NOMO-1 (cell line): ENCODE data around the gene DYNLL1.
A peak's percentile ranks its signal among the peaks of the same experiment; 100 is the strongest.
"Not testable (repeated sequence)": the region's sequence is repeated elsewhere in the genome, so short reads cannot be mapped to it uniquely, and the experiment has no call there.

Experiments
- DNase-seq, 2 experiments: peaks; one replicate each; lab custom pipeline; 2025; ENCODE audit not compliant: unreplicated experiment in 2 of 2; lab: John Stamatoyannopoulos, UW

The DYNLL1 gene

DNA sequence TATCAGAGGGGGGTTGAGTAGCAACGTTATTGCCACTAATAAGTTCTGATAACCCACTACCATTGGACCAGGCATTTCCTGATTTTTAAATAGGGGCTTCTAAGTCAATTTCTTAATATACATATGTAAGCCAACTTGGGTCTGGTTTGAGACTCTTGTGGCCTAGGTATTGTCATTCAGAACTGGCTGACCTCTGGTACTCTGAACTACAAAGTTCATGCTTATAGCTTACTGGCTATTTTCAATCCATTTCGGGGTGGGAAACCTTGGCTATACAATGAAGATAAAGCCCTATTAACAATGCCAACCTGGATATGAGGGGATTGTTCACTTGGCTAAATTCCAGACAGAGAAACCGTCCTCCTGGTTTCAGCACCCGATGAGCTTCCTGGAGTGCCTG is 8.7 kb downstream of the DYNLL1 start:
- DNase-seq: no peak

DNA sequence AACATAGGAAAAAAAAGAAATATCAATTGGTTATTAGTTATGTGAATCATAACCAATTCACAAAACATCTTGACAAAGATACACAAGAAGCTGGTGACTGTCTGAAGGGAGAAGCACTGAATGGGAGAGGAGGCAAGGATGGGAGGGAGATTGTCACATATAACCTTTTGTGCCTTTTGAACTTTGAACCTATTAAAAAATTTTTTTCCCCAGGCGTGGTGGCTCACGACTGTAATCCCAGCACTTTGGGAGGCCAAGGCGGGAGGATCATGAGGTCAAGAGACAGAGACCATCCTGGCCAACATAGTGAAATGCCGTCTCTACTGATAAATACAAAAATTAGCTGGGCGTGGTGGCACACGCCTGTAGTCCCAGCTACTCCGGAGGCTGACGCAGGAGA is 12.6 kb downstream of the DYNLL1 start:
- DNase-seq: no peak

DNA sequence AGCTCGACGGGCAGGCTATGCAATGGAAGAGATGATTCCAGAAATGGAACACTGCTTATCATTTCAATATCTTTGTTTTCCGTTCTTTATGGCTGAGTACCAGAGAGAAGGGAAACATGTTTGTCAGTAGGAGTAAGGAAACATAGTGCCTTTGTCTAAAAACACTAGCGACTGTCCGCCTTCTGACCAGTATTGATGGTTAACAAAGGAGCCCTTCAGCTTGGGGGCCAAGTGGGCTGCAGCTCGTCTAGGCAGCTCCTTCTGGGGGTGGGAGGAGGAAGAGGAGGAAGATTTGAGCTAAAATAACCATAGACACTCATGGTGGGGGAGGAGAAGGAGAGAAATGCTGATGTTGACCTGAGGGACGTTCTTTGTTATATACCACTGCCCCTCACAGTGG is 18.1 kb downstream of the DYNLL1 start:
- DNase-seq: no peak

DNA sequence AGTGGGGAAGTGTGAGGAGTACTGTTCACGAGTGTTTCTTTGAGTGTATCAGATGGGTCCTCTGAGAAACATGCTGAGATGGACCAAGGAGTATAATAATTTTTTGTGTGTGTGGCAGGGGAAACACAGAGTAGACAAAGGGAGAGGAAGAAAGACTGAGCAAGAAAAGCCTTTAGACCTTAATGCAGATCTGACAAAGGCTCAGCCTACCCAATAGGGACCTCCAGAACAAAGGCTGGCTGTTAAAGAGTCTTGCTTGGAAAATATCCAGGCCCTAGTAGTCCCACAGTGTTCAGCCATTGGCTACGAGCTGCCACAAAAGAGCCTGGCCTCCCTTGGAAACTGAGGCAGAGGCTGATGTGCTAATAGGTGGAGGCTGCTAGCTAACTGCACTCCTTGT is 19.6 kb downstream of the DYNLL1 start:
- DNase-seq: no peak

DNA sequence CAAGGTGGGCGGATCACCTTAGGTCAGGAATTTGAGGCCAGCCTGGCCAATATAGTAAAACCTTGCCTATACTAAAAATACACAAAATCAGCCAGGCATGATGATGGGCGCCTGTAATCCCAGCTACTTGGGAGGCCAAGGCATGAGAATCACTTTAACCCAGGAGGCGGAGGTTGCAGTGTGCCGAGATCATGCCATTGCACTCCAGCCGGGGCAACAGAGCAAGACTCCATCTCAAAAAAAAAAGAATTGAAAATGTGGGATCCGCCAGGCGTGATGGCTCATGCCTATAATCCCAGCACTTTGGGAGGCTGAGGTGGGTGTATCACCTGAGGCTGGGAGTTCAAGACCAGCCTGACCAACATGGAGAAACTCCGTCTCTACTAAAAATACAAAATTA is 23.4 kb downstream of the DYNLL1 start:
- DNase-seq: not testable (repeated sequence)

DNA sequence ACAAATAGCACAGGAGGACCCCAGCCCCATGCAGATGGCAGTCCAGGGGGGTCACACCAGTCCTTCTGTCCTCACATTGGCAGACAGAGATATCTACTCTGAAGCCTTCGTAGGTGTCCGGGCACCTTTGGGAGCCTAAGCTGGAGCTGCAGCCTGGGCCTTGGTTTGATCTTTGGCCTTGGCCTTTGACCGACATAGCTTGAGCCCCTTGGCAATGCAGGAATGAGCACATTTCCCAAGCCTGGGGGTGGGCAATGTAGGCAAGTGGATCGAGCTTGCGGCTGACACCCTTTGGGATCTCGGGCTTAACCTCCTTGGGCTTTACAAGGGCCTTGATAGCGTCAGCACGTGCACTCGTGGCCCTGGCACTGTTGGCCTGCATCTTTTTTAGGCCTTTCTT is 26.7 kb downstream of the DYNLL1 start:
- no peak for DNase-seq

DNA sequence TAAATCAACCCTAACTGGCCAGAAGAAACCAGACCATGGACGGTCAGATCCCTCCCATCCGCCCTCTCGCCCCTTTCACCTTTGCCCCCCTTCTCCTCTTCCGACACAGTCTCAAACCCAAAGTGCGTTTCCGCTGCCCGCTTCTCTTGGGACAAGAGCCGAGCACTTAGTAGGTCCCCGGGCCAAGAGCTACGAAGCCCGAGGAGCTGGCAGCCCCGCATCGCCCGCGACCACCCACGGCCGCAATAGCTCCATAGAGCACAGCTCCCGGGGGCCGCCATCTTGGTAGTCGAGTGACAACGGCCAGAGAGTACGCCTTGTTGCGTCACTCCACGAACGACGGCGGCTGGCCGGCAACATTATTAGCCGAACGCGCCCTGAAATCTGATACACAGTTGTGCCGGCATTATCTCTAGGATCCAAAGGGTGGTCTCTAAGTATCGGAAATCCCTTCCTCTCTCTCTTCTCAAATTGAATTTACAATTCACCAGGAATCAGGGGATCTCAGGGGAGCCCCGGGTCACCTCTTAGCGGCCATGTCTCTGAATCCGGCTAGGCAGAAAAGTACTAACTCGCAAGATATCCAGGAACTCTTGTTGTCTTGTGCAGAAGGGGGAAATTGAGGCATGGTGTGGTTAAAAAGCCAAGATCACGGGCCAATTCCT is 33.1 kb downstream of the DYNLL1 start, which contains the start of gene COQ5:
TSS of gene COQ5 (minus strand) at position 298 of the 665 bp plus-strand sequence. CDS start at position 281, 17 bp downstream.
- DNase-seq: peak; percentile 74 to 90

DNA sequence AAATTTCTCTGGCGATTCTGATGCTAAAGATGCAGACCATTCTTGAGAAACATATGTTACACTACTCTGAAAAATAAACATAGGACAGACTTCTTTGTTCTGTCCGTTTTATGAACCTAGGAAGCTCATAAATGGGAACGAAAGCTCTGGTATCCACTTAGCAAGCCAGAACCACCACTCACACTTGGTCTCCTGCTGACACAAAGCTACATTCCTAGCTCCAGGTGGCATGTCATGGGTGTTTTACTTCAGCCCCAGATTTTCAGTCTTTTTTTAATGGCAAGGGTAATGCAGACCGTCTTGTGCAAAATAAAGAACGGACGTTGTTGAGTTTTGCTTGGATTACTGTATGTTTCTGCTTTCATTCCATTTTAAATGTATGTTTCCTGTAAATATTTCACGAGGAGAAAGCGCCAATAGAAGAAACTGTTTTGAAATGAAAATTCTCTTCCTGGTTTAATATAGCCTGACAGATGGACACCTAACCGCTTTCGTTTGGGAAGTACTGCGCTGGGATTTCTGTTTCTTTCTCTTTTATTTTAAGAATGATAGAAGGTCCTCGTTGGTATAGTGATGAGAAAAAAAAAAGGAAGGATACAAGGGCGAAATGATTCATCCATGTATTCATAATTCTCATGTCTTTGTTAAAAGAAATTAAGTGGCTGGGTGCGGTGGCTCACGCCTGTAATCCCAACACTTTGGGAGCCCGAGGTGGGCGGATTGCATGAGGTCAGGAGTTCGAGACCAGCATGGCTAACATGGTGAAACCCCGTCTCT is 33.9 kb downstream of the DYNLL1 start:
- peak; percentile 47 to 58 for DNase-seq

DNA sequence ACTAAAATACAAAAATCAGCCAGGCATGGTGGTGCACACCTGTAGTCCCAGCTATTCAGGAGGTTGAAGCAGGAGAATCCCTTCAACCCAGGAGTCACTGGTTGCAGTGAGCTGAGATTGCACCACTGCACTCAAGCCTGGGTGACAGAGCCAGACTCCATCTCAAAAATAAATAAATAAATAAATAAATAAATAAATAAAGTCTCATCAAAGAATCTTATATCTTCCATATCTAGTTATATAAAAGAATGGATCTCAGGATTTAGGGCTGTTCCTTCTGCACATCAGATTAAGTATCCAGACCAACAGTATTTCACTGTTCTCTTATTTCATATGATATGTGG is 34.5 kb downstream of the DYNLL1 start:
- not testable (repeated sequence) for DNase-seq

DNA sequence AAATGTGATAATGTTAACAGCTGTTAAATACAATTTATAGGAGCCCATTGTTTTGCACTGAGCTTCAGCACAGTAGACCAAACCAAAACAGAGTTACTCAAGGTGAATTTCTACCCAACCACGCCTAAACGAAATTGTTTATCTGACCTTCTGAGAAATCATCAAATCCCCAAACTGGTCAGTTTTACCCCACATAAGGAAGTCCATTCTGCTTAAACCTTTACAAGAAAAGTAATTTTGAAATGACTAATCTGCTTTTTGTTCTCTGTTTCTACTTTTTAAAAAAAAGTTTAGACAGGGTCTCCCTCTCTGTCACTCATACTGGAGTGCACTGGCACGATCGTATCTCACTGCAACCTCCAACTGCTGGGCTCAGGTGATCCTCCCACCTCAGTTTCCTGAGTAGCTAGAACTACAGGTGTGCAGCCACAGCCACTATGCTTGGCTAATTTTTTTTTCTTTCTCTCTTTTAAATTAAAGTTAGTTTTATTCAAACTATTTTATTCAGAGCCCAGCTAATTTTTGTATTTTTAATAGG is 36.9 kb downstream of the DYNLL1 start:
- no peak for DNase-seq

DNA sequence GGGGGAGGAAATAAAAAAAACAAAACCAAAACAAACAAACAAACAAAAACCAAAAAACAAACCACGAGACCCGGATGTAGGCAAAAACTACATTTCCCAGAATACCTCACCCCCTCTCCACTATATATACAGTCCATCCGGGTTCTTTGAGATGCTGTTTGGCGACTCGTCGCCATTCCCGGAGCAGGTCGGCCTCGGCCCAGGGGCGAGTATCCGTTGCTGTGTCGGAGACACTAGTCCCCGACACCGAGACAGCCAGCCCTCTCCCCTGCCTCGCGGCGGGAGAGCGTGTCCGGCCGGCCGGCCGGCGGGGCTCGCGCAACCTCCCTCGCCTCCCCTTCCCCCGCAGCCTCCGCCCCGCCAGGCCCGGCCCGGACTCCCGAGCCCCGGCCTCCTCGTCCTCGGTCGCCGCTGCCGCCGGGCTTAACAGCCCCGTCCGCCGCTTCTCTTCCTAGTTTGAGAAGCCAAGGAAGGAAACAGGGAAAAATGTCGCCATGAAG is 38.3 kb downstream of the DYNLL1 start, which contains the start of gene RNF10:
TSS of gene RNF10 (plus strand) at position 154 of the 500 bp plus-strand sequence. CDS start 456 bp downstream, outside the sequence.
- peak; percentile 64 to 86 for DNase-seq

DNA sequence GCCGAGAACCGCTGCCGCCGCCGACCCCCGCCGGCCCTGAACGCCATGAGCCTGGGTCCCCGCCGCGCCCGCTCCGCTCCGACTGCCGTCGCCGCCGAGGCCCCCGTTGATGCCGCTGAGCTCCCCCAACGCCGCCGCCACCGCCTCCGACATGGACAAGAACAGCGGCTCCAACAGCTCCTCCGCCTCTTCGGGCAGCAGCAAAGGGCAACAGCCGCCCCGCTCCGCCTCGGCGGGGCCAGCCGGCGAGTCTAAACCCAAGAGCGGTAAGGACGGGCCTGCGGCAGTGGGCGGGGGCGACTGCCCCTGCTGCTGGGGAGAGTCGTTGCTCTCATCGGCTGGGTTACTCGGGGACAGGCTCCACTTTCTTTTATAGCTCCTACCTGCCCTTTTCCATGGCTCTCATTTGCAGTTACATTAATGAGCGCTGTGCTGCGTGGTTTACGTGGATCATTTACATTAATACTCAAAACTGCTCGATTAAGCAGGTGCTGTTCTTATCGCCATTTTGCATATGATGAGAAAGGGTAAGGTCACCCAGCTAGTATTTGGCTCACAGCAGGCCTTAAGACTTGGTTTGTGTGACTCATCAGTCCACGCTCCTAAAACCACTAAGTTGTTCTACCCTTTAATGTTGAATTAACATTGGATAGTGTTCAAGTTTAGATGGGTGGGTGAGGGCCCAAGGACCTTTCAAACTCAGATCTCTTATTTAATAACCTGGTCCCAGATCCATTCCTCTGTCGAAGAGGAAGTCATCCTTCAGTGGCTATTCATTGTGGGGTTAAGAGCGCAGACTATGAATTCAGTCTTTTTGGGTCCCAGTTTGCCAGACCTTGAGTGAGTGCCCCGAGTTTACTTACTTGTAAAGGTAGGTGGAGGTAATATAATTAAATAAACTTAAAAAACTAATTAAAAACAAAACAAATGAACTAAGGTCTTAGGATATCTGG is 39.1 kb downstream of the DYNLL1 start:
- peak; percentile 26 to 50 for DNase-seq

DNA sequence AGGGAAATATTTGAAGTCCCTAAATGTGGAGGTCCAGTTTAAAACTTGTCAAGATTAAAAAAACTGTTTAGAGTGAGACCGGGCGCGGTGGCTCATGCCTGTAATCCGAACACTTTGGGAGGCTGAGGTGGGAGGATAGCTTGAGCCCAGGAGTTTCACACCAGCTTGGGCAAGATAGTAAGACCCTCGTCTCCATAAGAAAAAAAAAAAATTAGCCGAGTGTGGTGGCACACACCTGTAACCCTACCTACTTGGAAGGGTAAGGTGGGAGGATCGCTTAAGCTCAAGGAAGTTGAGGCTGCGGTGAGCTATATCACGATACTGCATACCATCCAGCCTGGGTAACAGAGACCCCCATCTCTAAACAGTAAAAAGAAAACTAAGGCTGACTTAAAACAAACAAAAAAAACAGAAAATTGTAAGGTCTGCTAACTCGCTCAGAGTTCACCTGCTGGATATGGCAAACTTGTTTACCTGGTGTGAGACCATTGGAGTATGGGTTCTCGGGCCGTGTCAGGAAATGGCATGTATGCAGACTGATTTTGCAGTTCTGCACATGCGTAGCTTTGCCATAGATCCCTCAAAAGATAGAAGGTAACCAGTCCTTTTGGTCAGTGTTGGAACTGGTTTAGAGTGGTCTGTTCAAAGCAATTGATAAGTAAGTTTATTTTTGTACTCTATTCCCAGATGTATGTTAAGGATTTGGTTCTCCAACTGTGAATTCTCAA is 40.3 kb downstream of the DYNLL1 start:
- no peak for DNase-seq

DNA sequence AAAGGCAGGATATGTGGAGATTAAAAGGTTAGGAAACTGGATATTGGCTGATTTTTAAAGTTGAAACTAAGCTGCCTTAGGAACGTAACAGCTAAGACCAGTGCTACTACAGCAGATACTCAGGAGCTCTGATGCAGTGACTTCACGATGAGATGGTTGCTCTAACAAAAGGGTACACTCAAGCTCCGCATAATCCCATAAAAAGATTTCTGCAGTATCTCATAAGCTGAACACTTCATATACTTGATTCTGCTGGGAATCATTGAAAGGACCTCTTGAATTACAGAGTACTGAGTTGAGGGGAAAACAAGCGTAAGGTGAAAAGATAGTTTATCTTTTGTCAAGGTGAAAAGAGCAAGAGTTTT is 41.9 kb downstream of the DYNLL1 start:
- no peak for DNase-seq

DNA sequence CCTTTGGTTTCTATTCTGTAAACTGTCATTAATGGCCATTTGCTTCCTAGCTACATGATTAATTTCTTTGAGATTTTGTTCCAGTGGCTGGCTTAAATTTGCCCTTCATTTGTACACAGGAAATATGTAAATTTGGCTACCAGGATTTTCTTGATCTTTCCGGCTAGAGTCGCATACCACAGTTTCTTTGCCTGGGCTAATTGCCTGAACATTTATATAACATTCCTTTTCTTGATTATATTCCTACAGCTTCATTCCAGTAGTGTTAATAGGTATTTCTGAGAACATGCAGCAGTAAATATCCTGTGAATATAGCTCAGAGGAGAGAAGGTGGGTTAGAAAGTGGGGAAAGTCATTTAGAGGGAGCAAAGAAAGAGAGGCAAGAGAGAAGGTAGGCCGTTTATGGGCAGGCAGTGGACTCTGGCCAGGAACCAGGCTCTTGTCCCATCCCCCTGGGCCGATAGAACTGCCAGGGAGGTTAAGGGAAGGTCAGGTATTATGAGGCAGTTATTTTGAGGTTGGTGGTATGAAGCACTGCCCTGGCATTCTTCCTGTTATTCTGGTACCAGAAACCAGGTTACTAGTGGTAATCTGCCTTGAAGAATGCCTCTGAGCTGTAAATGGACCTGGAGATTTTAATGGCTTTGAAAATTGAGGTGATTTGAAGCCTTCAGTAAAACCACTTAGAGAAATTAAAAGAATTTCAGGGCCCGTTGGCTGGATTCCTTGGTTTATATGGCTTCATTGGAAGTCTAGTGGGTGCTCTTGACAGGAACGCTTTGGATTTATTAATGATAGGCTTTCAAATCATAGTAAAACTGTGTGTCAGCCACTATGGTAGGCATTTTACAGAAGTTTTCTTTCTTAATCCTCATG is 42.6 kb downstream of the DYNLL1 start:
- DNase-seq: no peak

DNA sequence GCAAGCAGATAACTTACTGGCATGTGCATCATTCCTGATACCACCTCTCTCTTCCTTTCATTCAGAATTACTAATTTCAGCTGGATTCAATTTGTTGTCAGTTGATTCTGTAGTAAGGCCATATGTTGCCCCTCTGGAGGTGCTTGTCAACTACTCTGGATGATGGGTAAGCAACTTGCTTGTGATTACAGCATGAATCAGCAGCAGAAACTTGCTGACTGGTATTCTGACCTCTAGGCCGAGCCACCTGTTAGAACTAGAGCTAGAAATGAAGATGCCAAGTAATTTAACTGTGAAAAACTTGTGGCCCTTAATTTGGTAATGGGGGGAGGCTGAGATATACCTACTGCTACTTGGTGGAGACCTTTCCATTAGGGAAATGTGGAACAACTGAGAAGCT is 43.4 kb downstream of the DYNLL1 start:
- no peak for DNase-seq

DNA sequence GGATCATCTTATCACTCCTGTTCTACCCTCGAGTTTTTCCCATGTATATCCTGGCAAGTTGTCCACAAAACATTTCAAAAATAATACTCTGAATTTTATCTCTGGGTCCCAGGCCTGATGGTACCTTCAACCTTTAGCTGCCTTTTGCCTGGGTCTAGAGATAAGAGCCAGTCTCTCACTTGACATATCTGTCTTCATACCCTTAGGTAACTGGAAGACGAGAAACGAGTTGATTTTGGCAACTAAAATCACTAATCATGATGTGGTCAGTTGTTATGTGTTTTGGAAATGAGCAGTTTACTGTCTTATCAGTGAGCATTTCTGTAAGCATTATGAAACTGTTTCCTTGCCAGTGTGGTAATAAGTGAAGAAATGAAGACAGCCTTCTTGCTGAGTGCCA is 44.5 kb downstream of the DYNLL1 start:
- DNase-seq: peak; percentile 8 to 42

DNA sequence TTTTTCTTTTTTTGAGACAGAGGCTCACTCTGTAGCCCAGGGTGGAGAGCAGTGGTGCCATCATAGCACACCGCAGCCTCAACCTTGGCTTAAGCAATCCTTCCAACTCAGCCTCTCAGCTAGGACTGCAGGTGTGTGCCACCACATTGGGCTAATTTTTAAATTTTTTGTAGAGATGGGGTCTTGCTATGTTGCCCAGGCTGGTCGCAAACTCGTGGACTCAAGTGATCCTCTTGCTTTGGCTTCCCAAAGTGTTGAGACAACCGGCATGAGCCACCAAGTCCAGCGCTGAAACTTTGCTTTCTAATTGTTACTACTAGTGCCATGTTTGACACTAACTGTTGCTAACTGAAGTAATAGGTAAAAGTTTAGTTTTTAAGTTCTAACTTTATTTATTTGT is 46.3 kb downstream of the DYNLL1 start:
- no peak for DNase-seq

DNA sequence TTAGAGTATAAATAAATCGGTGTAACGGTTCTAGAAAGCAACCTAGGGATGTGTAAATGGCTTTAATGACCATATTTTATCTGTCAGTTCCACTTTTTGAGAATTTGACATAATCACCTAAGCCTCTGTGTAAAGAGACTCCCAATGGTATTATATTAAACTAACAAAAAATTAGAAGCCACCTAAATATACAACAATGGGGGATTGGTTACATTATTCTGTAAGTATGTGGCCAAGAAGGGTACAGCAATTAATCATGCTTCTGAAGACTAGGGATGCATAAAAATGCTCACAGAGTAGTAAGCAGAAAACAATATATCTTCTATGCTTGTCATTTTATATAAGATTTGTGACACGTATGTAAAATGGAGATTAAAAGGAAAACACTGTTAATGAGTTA is 48.8 kb downstream of the DYNLL1 start:
- no peak for DNase-seq
